ENCODE results near the gene ACTL7A.
A peak's percentile ranks its signal among the peaks of the same experiment; 100 is the strongest.

DNA sequence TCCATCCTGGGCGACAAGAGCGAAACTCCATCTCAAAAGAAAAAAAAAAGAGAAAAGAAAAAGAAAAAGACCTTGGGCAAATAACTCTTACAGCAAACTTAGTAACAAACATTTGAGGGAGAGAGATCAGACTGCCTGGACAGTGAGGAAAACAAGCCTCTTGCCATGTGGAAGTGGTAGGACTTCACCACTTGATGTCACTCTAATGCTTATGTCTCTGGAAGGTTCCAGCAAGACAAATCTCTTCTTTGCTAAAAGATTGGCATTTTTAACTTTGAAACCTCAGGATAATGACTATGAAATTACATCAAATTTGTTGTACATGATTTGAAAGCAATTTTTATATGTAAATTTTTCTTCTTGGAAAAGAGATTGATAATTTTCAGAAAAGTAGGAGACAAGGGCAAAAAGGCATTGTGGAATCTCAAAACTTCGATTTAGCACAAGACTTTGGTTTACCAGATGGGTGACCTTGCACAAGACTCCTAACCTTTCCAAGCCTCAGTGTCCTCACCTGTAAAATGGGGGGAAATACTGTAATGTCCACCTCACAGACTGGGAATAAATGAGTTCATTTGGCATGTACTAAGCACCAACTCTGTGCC is 11.7 kb upstream of the ACTL7A start:
- TF ChIP-seq, protein P1, sequence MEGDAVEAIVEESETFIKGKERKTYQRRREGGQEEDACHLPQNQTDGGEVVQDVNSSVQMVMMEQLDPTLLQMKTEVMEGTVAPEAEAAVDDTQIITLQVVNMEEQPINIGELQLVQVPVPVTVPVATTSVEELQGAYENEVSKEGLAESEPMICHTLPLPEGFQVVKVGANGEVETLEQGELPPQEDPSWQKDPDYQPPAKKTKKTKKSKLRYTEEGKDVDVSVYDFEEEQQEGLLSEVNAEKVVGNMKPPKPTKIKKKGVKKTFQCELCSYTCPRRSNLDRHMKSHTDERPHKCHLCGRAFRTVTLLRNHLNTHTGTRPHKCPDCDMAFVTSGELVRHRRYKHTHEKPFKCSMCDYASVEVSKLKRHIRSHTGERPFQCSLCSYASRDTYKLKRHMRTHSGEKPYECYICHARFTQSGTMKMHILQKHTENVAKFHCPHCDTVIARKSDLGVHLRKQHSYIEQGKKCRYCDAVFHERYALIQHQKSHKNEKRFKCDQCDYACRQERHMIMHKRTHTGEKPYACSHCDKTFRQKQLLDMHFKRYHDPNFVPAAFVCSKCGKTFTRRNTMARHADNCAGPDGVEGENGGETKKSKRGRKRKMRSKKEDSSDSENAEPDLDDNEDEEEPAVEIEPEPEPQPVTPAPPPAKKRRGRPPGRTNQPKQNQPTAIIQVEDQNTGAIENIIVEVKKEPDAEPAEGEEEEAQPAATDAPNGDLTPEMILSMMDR (IDR thresholded peaks at IDR 0.05): peak in 2 of 5 experiments; percentile 12 to 21
- TF ChIP-seq POLR2AphosphoS5 (IDR thresholded peaks at IDR 0.05) (no peak), EP300 (IDR thresholded peaks at IDR 0.05; ENCODE audit: low read depth) (no peak)

Data from transverse colon (tissue), 4 donors.